Endothelial cell (in vitro differentiated cells): ENCODE data around the gene ENPEP. TPM values are rescaled to one million over a fixed set of nuclear protein-coding genes. Genes with fewer than 3 reads are reported as not detected.
"Not testable (repeated sequence)": the region's sequence is repeated elsewhere in the genome, so short reads cannot be mapped to it uniquely, and the experiment has no call there.

Experiments used
- DNase-seq: peaks from one replicate; pipeline ENCODE4 v3.0.0; 2021; ENCODE audit warnings: low spot score
- H3K27ac Mint-ChIP-seq: one replicate; pipeline ENCODE4 v1.8.0; 2021; ENCODE audit warnings: mixed read lengths, inconsistent platforms; ENCODE audit not compliant: unreplicated experiment
- H3K27me3 Mint-ChIP-seq: one replicate; pipeline ENCODE4 v1.8.0; 2021; ENCODE audit warnings: mild to moderate bottlenecking, moderate library complexity, mixed read lengths, inconsistent platforms; ENCODE audit not compliant: unreplicated experiment
- H3K36me3 Mint-ChIP-seq: one replicate; pipeline ENCODE4 v1.8.0; 2021; ENCODE audit warnings: mild to moderate bottlenecking, low read depth, mixed read lengths, inconsistent platforms; ENCODE audit not compliant: unreplicated experiment
- H3K4me1 Mint-ChIP-seq: one replicate; pipeline ENCODE4 v1.8.0; 2021; ENCODE audit warnings: mild to moderate bottlenecking, mixed read lengths, inconsistent platforms; ENCODE audit not compliant: unreplicated experiment
- H3K4me3 Mint-ChIP-seq: one replicate; pipeline ENCODE4 v1.8.0; 2021; ENCODE audit warnings: mild to moderate bottlenecking, mixed read lengths, inconsistent platforms; ENCODE audit not compliant: unreplicated experiment
- H3K9me3 Mint-ChIP-seq: one replicate; pipeline ENCODE4 v1.8.0; 2021; ENCODE audit warnings: mixed read lengths, inconsistent platforms; ENCODE audit not compliant: unreplicated experiment
- long read RNA-seq: library from polyadenylated mRNA; unstranded; transcript quantifications from one replicate; pipeline ENCODE4 v2.0.0, GENCODE V29; 2020; ENCODE audit not compliant: unreplicated experiment
- total RNA-seq: library from RNA; stranded (reverse); fragmentation: NEBNext Ultra II Directional; extraction: Animal tissue kit (Norgen Biotek cat#: 25700); gene quantifications from one replicate; pipeline ENCODE4 v1.2.1, GENCODE V29; 2021; ENCODE audit not compliant: unreplicated experiment
- TF ChIP-seq, protein P1 (sequence below): fragments of 200-600 bp; sonication (generic); IDR thresholded peaks from one replicate; pipeline ENCODE4 v1.5.0; 2021; ENCODE audit warnings: antibody characterized with exemption; ENCODE audit not compliant: unreplicated experiment

The ENPEP gene, protein sequence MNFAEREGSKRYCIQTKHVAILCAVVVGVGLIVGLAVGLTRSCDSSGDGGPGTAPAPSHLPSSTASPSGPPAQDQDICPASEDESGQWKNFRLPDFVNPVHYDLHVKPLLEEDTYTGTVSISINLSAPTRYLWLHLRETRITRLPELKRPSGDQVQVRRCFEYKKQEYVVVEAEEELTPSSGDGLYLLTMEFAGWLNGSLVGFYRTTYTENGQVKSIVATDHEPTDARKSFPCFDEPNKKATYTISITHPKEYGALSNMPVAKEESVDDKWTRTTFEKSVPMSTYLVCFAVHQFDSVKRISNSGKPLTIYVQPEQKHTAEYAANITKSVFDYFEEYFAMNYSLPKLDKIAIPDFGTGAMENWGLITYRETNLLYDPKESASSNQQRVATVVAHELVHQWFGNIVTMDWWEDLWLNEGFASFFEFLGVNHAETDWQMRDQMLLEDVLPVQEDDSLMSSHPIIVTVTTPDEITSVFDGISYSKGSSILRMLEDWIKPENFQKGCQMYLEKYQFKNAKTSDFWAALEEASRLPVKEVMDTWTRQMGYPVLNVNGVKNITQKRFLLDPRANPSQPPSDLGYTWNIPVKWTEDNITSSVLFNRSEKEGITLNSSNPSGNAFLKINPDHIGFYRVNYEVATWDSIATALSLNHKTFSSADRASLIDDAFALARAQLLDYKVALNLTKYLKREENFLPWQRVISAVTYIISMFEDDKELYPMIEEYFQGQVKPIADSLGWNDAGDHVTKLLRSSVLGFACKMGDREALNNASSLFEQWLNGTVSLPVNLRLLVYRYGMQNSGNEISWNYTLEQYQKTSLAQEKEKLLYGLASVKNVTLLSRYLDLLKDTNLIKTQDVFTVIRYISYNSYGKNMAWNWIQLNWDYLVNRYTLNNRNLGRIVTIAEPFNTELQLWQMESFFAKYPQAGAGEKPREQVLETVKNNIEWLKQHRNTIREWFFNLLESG
- 3.5 TPM for total RNA-seq
- long read RNA-seq, partial matches to known transcripts, result 0 of 1 reads
- long read RNA-seq, other reads (novel, unspliced or antisense), result 1 of 1 reads

DNA sequence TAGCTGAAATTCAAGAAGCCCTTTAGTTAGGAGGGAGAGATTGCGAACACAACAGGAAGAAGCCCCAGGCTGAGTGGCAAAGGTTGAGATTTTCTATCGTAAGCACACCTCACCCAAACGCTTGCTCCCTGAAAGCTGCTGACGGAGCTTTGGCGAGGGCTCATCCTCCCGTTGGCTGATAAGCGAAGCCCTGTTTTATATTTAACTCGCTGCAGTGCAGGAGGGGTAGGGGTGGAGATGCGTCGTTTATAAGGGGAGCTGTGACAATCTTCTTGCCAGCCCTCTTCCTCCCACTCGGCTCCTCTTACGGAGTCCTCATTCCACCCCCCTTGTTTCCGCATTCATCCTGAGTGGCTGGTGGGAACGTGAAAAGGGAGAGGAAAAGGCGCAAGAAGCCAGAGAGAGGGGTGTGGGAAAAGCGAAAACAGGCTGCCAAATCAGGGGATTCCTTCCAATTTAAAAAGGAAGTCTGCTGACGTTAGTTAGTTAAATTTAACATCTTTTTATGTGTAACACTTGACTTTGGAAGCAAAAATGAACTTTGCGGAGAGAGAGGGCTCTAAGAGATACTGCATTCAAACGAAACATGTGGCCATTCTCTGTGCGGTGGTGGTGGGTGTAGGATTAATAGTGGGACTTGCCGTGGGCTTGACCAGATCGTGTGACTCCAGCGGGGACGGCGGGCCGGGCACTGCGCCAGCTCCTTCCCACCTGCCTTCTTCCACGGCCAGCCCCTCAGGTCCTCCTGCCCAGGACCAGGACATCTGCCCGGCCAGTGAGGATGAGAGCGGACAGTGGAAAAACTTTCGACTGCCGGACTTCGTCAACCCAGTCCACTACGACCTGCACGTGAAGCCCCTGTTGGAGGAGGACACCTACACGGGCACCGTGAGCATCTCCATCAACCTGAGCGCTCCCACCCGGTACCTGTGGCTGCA is at the start of gene ENPEP:
Gene ENPEP (plus strand): TSS at position 275 of the 938 bp plus-strand sequence. CDS start 260 bp downstream, at position 535.
- no peak for DNase-seq
- Mint-ChIP-seq H3K27ac (no peak within 1 kb of the TSS), H3K4me3 (no peak within 1 kb of the TSS), H3K36me3 (peaks cover 4% of the 10 kb centered on the region), H3K27me3 (peaks cover 2% of the 10 kb centered on the region), H3K9me3 (no peaks in the 10 kb centered on the region), H3K4me1 (peaks cover 3% of the 10 kb centered on the region)
- TF ChIP-seq, protein P1, sequence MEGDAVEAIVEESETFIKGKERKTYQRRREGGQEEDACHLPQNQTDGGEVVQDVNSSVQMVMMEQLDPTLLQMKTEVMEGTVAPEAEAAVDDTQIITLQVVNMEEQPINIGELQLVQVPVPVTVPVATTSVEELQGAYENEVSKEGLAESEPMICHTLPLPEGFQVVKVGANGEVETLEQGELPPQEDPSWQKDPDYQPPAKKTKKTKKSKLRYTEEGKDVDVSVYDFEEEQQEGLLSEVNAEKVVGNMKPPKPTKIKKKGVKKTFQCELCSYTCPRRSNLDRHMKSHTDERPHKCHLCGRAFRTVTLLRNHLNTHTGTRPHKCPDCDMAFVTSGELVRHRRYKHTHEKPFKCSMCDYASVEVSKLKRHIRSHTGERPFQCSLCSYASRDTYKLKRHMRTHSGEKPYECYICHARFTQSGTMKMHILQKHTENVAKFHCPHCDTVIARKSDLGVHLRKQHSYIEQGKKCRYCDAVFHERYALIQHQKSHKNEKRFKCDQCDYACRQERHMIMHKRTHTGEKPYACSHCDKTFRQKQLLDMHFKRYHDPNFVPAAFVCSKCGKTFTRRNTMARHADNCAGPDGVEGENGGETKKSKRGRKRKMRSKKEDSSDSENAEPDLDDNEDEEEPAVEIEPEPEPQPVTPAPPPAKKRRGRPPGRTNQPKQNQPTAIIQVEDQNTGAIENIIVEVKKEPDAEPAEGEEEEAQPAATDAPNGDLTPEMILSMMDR, result no peak

DNA sequence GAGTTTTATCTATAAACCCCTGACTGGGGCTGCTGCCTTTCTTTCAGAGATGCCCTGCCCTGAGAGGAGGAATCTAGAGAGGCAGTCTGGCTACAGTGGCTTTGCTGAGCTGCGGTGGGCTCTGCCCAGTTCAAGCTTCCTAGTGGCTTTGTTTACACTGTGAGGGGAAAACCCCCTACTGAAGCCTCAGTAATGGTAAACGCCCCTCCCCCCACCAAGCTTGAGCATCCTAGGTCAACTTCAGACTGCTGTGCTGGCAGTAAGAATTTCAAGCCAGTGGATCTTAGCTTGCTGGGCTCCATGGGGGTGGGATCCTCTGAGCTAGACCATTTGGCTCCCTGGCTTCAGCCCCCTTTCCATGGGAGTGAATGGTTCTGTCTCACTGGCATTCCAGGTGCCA is 44.1 kb upstream of the ENPEP start:
- not testable (repeated sequence) for H3K4me1 Mint-ChIP-seq, H3K9me3 Mint-ChIP-seq, H3K27ac Mint-ChIP-seq, H3K27me3 Mint-ChIP-seq, H3K4me3 Mint-ChIP-seq, DNase-seq, H3K36me3 Mint-ChIP-seq

DNA sequence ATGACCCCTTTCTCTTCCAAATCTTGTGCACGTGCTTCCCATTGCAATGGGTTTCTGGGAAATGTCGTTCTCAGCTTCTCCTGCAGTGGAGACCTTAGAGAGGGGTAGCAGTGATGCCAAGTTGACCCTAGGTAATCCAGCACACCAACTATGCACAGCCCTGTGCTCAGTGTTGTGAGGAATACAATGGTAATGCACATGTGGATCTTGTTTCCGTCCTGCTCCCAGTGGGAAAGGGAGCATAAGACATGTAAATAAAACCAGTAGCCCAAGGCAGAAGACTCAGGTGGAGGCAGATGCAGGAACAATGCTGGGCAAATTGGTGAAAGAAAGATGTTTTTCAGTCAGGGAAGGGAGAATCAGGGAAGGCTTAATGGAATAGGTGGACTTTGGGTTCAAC is 38.7 kb upstream of the ENPEP start:
- H3K27me3 Mint-ChIP-seq, H3K27ac Mint-ChIP-seq, DNase-seq, H3K9me3 Mint-ChIP-seq, H3K36me3 Mint-ChIP-seq, H3K4me3 Mint-ChIP-seq, H3K4me1 Mint-ChIP-seq: not testable (repeated sequence)

DNA sequence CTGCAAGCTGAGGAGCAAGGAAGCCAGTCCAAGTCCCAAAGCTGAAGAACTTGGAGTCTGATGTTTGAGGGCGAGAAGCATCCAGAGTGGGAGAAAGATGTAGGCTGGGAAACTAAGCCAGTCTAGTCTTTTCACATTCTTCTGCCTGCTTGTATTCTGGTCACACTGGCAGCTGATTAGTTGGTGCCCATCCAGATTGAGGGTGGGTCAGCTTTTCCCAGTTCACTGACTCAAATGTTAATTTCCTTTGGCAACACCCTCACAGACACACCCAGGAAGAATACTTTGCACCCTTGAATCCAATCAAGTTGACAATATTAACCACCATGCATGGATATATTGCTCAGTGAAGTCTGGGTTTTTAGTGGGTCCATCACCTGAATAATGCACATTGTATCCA is 36.7 kb upstream of the ENPEP start:
- DNase-seq, result not testable (repeated sequence)

GRCh38 chr4:110442309-110442708 is 33.6 kb upstream of the ENPEP start:
- no peak overlapping the region for H3K4me3 Mint-ChIP-seq
- no peaks in the 10 kb centered on the region for H3K36me3 Mint-ChIP-seq
- H3K27ac Mint-ChIP-seq, result no peak overlapping the region
- TF ChIP-seq, protein P1, result no peak
- H3K9me3 Mint-ChIP-seq, result no peaks in the 10 kb centered on the region
- H3K4me1 Mint-ChIP-seq, result peaks cover 7% of the 10 kb centered on the region
- H3K27me3 Mint-ChIP-seq, result no peaks in the 10 kb centered on the region
- DNase-seq, result no peak

More for the DNA sequence above, 36.7 kb upstream of the ENPEP start:
- not testable (repeated sequence) for H3K27me3 Mint-ChIP-seq, H3K27ac Mint-ChIP-seq, H3K4me3 Mint-ChIP-seq, H3K9me3 Mint-ChIP-seq, H3K4me1 Mint-ChIP-seq, H3K36me3 Mint-ChIP-seq

GRCh38 chr4:110442788-110443187 is 33.2 kb upstream of the ENPEP start:
- no peaks in the 10 kb centered on the region for H3K9me3 Mint-ChIP-seq
- no peaks in the 10 kb centered on the region for H3K27me3 Mint-ChIP-seq

More at GRCh38 chr4:110442788-110443187, 33.2 kb upstream of the ENPEP start:
- peaks cover 7% of the 10 kb centered on the region for H3K4me1 Mint-ChIP-seq
- H3K4me3 Mint-ChIP-seq, result no peak overlapping the region
- H3K27ac Mint-ChIP-seq, result no peak overlapping the region
- TF ChIP-seq, protein P1, result no peak
- DNase-seq, result no peak
- no peaks in the 10 kb centered on the region for H3K36me3 Mint-ChIP-seq
